ENCODE data around the gene C12orf57. TPM values are rescaled to one million over a fixed set of nuclear protein-coding genes. Genes with fewer than 3 reads are reported as not detected.

C12orf57 gene
- total RNA-seq, 4 donors from 2014 or later = 259 to 2,496 (median 1,289) TPM

GRCh38 chr12:6939191-6939540, 4.7 kb upstream of the C12orf57 start:
- H3K27ac ChIP-seq = peak overlapping the region in 1 of 2 donors; percentile 97
- H3K4me3 ChIP-seq = no peak overlapping the region
- no peaks in the 10 kb centered on the region for H3K9me3 ChIP-seq
- peaks cover 5 to 18% of the 10 kb centered on the region in 2 donors for H3K4me1 ChIP-seq
- H3K36me3 ChIP-seq = no peaks in the 10 kb centered on the region
- no peak for TF ChIP-seq POLR2A (IDR thresholded peaks at IDR 0.05)
- no peak for TF ChIP-seq CTCF (IDR thresholded peaks at IDR 0.05)
- DNase-seq = no peak
- no peaks in the 10 kb centered on the region for H3K27me3 ChIP-seq
- intact Hi-C loops (cut with DNase I; ENCODE audit: low total_unique reads) = no loop called here

GRCh38 chr12:6941267-6941666, 2.6 kb upstream of the C12orf57 start:
- Histone ChIP-seq H3K4me1 (peaks cover 9 to 15% of the 10 kb centered on the region in 2 donors), H3K36me3 (no peaks in the 10 kb centered on the region), H3K27me3 (no peaks in the 10 kb centered on the region), H3K27ac (peak overlapping the region in 1 of 2 donors; percentile 94), H3K9me3 (no peaks in the 10 kb centered on the region), H3K4me3 (no peak overlapping the region)
- DNase-seq = no peak
- TF ChIP-seq CTCF (IDR thresholded peaks at IDR 0.05) (no peak), POLR2A (IDR thresholded peaks at IDR 0.05) (no peak)
- intact Hi-C loops (cut with DNase I; ENCODE audit: low total_unique reads) = loop anchor here (10.0 kb wide), 1 partner anchor 174 kb away; no protein-coding TSS in a partner anchor

GRCh38 chr12:6941782-6942181, 2.0 kb upstream of the C12orf57 start:
- peak overlapping the region in 1 of 2 donors; percentile 94 for H3K27ac ChIP-seq
- peak in 1 of 2 donors; percentile 55 for DNase-seq
- TF ChIP-seq POLR2A (IDR thresholded peaks at IDR 0.05) (no peak), CTCF (IDR thresholded peaks at IDR 0.05) (no peak)
- H3K27me3 ChIP-seq = no peaks in the 10 kb centered on the region
- intact Hi-C loops (cut with DNase I; ENCODE audit: low total_unique reads) = loop anchor here (10.0 kb wide), 1 partner anchor 173 kb away; no protein-coding TSS in a partner anchor
- peaks cover 9 to 15% of the 10 kb centered on the region in 2 donors for H3K4me1 ChIP-seq
- no peak overlapping the region for H3K4me3 ChIP-seq
- H3K9me3 ChIP-seq = no peaks in the 10 kb centered on the region
- H3K36me3 ChIP-seq = no peaks in the 10 kb centered on the region

GRCh38 chr12:6942331-6942665, 1.5 kb upstream of the C12orf57 start:
- Histone ChIP-seq H3K4me1 (peaks cover 9 to 15% of the 10 kb centered on the region in 2 donors), H3K4me3 (no peak overlapping the region), H3K36me3 (no peaks in the 10 kb centered on the region), H3K27me3 (no peaks in the 10 kb centered on the region), H3K9me3 (no peaks in the 10 kb centered on the region), H3K27ac (peak overlapping the region; percentile 93 to 94)
- peak in 1 of 2 donors; percentile 45 for DNase-seq
- TF ChIP-seq POLR2A (IDR thresholded peaks at IDR 0.05) (no peak), CTCF (IDR thresholded peaks at IDR 0.05) (no peak)
- intact Hi-C loops (cut with DNase I; ENCODE audit: low total_unique reads) = loop anchor here (10.0 kb wide), 1 partner anchor 173 kb away; no protein-coding TSS in a partner anchor

DNA sequence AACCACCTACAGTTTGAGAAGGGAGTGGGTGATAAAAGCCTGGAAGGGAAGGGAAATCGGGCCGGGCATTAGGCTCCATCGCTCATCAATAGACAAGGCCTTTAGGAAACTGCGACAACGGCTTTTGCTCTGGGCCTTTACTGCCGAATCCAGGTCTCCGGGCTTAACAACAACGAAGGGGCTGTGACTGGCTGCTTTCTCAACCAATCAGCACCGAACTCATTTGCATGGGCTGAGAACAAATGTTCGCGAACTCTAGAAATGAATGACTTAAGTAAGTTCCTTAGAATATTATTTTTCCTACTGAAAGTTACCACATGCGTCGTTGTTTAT, 467 bp upstream of the C12orf57 start:
- H3K36me3 ChIP-seq = no peaks in the 10 kb centered on the region
- peak; percentile 35 to 75 for TF ChIP-seq POLR2A (IDR thresholded peaks at IDR 0.05)
- TF ChIP-seq CTCF (IDR thresholded peaks at IDR 0.05) = no peak
- intact Hi-C loops (cut with DNase I; ENCODE audit: low total_unique reads) = loop anchor here (10.0 kb wide), 1 partner anchor 171 kb away; no protein-coding TSS in a partner anchor
- peaks cover 6 to 13% of the 10 kb centered on the region in 2 donors for H3K4me1 ChIP-seq
- peak; percentile 81 to 93 for DNase-seq
- H3K9me3 ChIP-seq = no peaks in the 10 kb centered on the region
- H3K4me3 ChIP-seq = peak overlapping the region; percentile 74 to 80
- H3K27ac ChIP-seq = peak overlapping the region; percentile 93 to 94
- no peaks in the 10 kb centered on the region for H3K27me3 ChIP-seq
